ENCODE data around the gene IL15. TPM values are rescaled to one million over a fixed set of nuclear protein-coding genes. Genes with fewer than 3 reads are reported as not detected.
A peak's percentile ranks its signal among the peaks of the same experiment; 100 is the strongest.

IL15 gene
- total RNA-seq, 2 donors from 2014 or later, result 2.0 to 4.2 TPM

DNA sequence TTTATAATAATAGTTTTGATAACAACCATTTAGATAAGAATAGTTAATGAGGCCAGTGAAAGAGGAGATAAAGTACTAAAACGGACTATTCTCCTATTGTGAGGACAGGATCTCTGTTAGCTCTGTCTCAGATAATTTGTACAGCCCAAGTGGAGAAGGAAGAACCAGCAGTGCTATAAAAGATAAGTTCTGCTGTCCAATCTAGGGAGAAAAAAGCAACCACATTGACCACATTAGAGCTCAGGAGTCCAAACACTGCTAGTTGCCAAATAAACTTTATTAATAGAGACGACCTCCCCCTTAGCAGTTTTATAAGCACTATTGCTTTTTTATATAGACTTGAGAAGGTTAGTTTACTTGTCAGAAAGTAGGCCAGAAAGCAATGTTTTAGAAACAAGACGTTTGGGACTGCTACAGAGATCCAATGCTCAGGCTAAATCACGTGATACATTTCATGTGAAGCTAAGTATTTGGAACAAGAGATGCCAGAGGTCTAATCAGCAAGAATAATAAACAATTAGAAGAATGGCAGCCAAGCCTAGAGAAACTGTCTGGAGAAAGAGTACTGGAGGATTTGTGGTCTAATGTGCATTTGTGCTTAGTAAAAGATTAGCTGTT is 15.9 kb downstream of the IL15 start:
- Histone ChIP-seq H3K36me3 (no peaks in the 10 kb centered on the region), H3K27ac (peak overlapping the region; percentile 49 to 68), H3K4me1 (peaks cover 0 to 26% of the 10 kb centered on the region in 2 donors), H3K27me3 (no peaks in the 10 kb centered on the region), H3K9me3 (no peaks in the 10 kb centered on the region), H3K4me3 (no peak overlapping the region)
- TF ChIP-seq, protein P1, sequence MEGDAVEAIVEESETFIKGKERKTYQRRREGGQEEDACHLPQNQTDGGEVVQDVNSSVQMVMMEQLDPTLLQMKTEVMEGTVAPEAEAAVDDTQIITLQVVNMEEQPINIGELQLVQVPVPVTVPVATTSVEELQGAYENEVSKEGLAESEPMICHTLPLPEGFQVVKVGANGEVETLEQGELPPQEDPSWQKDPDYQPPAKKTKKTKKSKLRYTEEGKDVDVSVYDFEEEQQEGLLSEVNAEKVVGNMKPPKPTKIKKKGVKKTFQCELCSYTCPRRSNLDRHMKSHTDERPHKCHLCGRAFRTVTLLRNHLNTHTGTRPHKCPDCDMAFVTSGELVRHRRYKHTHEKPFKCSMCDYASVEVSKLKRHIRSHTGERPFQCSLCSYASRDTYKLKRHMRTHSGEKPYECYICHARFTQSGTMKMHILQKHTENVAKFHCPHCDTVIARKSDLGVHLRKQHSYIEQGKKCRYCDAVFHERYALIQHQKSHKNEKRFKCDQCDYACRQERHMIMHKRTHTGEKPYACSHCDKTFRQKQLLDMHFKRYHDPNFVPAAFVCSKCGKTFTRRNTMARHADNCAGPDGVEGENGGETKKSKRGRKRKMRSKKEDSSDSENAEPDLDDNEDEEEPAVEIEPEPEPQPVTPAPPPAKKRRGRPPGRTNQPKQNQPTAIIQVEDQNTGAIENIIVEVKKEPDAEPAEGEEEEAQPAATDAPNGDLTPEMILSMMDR (IDR thresholded peaks at IDR 0.05), result no peak
- DNase-seq (ENCODE audit: low spot score), result no peak

GRCh38 chr4:141654098-141654497 is 17.7 kb downstream of the IL15 start:
- H3K27me3 ChIP-seq, result no peaks in the 10 kb centered on the region
- H3K9me3 ChIP-seq, result no peaks in the 10 kb centered on the region
- H3K27ac ChIP-seq, result no peak overlapping the region
- DNase-seq (ENCODE audit: low spot score), result peak; percentile 63
- peaks cover 0 to 15% of the 10 kb centered on the region in 2 donors for H3K4me1 ChIP-seq
- TF ChIP-seq, protein P1 (IDR thresholded peaks at IDR 0.05), result peak in 1 of 2 donors; percentile 54
- H3K36me3 ChIP-seq, result no peaks in the 10 kb centered on the region
- no peak overlapping the region for H3K4me3 ChIP-seq

- TF ChIP-seq, protein P1 (IDR thresholded peaks at IDR 0.05), result no peak
- Histone ChIP-seq H3K36me3 (no peaks in the 10 kb centered on the region), H3K9me3 (no peaks in the 10 kb centered on the region), H3K4me3 (no peak overlapping the region), H3K27me3 (no peaks in the 10 kb centered on the region), H3K4me1 (peaks cover 0 to 15% of the 10 kb centered on the region in 2 donors), H3K27ac (no peak overlapping the region)
- DNase-seq (ENCODE audit: low spot score), result no peak
Observed at GRCh38 chr4:141656031-141656430, 19.6 kb downstream of the IL15 start.

- no peaks in the 10 kb centered on the region for H3K36me3 ChIP-seq
- no peak for DNase-seq (ENCODE audit: low spot score)
- no peak overlapping the region for H3K4me3 ChIP-seq
- peaks cover 0 to 5% of the 10 kb centered on the region in 2 donors for H3K4me1 ChIP-seq
- no peaks in the 10 kb centered on the region for H3K27me3 ChIP-seq
- H3K27ac ChIP-seq, result no peak overlapping the region
- TF ChIP-seq, protein P1 (IDR thresholded peaks at IDR 0.05), result no peak
- no peaks in the 10 kb centered on the region for H3K9me3 ChIP-seq
Observed at GRCh38 chr4:141657550-141658250, 21.3 kb downstream of the IL15 start.

DNA sequence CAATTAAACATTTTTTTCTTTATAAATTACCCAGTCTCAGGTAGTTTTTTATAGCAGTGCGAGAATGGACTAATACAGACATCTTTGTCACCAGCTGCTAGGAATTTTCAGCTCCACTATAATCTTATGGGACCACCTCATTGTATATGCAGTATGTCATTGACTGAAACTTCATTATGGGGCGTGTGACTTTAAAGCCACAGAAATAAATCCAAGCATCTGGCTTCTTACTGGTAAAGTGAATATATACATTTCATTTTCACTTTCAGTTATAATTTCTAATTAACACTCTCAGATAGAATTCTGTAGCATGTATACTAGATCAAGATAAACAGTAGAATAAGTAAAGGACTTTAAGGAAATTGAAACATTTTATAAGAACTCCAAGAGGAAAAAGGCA is 21.9 kb downstream of the IL15 start:
- no peaks in the 10 kb centered on the region for H3K9me3 ChIP-seq
- no peak for DNase-seq (ENCODE audit: low spot score)
- no peaks in the 10 kb centered on the region for H3K4me1 ChIP-seq
- H3K27ac ChIP-seq, result no peak overlapping the region
- no peaks in the 10 kb centered on the region for H3K36me3 ChIP-seq
- H3K4me3 ChIP-seq, result no peak overlapping the region
- TF ChIP-seq, protein P1 (IDR thresholded peaks at IDR 0.05), result no peak
- H3K27me3 ChIP-seq, result no peaks in the 10 kb centered on the region

Measured in right atrium auricular region (tissue), 2 donors.